Fibroblast of skin of back (primary cell): ENCODE measurements around the gene GCC2.
"Not testable (repeated sequence)": the region's sequence is repeated elsewhere in the genome, so short reads cannot be mapped to it uniquely, and the experiment has no call there.

Source experiments
- DNase-seq: peaks from one replicate; pipeline ENCODE4 v3.0.0-alpha.2; 2013

Gene GCC2

DNA sequence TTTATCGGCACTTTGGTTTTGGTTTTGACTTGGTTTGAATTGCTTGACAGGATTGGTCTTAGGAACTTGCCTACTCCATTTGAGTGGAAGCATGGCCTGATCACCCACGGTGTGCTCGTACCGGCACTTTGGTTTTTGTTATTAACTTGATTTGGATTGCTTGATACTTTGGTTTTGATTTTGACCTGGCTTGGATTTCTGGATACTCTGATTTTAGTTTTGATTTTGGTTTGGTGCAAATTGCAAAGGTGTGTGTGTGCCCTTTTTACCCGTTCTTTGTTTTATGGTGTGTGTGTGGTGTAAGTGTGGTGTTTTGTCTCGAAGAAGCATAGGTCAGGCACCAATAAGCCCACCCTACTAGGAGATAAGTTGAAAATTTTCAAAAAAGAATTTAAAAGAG lies 75.7 kb downstream of the GCC2 start:
- not testable (repeated sequence) for DNase-seq

- DNase-seq, result not testable (repeated sequence)
Measured at GRCh38 chr2:108525258-108525657, 76.3 kb downstream of the GCC2 start.

- no peak for DNase-seq
Measured at GRCh38 chr2:108531674-108532055, 82.7 kb downstream of the GCC2 start.

GRCh38 chr2:108533832-108534583 lies 85.0 kb downstream of the GCC2 start, which contains the start of gene LIMS1:
Gene LIMS1 (plus strand): TSS chr2:108534470. CDS start chr2:108534563, 93 bp downstream.
- peak; percentile 86 for DNase-seq

- peak; percentile 46 for DNase-seq
Measured at GRCh38 chr2:108534584-108535356, 85.8 kb downstream of the GCC2 start.

GRCh38 chr2:108535357-108535631 lies 86.3 kb downstream of the GCC2 start:
- DNase-seq, result no peak

- DNase-seq, result peak; percentile 58
Measured at GRCh38 chr2:108536133-108536780, 87.3 kb downstream of the GCC2 start.

DNA sequence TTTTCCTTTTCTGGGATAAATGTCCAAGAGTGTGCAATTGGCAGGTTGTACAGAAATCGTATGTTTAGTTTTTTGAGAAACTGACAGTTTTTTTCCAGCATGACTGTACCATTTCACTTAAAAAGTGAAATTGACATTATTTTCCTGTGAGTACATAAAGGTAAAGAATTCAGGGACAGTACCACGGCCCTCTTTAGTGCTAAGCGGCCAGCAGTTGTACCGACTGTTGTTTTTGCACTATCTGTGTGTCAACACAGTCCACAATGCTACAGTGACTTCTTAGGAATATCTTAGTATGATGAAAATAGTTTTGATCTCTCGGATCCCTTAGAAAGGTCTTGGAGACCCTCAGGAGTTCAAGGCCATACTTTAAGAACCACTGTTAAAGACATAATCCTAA lies 87.9 kb downstream of the GCC2 start:
- no peak for DNase-seq

GRCh38 chr2:108538000-108538625 lies 89.1 kb downstream of the GCC2 start:
- DNase-seq, result no peak

GRCh38 chr2:108541451-108541850 lies 92.4 kb downstream of the GCC2 start:
- no peak for DNase-seq

DNA sequence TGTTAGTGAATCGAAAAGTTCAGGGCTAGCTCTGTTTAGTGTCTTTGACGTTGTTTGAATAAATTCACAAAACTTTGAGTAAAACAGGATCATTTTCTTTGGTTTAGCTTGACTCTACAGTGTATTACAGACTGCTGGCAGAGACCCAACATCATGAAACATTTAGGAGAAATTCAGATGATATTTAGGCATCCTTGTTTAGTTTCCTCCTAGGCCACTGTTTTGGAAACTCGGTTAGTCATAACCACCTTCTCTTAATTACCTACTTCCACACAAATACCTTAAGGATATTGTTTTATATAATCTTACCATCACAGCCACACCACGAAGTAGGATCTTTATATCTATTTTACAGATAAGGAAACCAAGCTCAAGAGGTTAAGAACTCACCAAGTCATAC lies 93.1 kb downstream of the GCC2 start:
- peak; percentile 66 for DNase-seq

DNA sequence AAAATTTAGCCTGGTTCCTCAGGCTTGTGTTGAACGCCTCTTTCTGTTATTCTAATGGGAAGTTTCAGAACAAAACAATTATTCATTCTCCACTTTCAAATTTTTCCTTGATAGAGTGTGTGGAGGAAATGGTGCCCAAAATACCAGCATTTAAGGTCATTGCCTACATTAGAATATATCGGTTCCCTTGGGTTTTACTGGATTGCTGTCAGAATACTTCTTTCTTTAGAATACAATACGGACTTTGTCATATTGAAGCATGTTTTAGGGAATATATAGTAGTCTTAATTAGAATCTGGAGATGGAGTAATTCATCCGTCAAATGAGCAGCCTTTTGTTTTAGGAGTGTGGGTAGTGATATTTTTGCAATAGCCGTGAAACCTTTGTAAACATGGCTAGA lies 98.6 kb downstream of the GCC2 start:
- no peak for DNase-seq

DNA sequence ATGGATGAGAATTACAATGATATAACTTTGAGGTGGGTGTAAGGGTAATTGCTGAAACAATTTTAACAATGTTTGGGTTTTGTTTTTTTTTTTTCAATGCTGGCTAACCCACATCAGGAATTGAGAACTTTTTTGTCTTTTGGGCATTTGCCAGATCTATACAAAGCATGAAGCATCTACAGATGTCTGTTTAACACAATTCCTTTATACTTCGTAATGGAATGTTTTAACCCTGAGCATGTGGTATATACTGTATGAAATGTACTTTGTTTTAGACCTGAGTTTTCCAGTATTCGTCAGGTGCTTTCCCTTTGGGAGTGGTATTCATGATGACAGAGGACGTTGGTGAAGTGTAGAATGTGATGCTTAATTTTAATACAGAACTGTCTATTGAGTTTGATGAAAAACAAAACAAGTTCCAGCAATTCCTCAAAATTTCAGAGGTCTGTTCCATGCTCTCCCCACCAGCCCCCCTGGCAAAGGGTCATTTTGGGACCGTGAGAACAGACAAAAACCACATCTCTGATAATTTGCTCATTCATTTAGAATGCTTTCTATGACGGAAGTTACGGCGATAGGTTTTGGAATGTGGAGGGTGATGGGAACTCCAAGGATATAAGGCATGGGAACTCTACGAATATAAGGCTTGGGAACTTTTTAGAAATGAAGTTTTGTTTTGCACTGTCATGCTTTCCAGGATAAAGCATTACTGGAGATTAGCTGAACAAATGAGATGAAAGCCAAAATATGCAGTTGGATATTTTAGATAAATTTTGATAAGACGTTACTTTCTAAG lies 99.4 kb downstream of the GCC2 start:
- peak; percentile 90 for DNase-seq

GRCh38 chr2:108552566-108552965 lies 103.6 kb downstream of the GCC2 start:
- DNase-seq, result no peak

- no peak for DNase-seq
Measured at GRCh38 chr2:108553209-108553919, 104.4 kb downstream of the GCC2 start.

DNA sequence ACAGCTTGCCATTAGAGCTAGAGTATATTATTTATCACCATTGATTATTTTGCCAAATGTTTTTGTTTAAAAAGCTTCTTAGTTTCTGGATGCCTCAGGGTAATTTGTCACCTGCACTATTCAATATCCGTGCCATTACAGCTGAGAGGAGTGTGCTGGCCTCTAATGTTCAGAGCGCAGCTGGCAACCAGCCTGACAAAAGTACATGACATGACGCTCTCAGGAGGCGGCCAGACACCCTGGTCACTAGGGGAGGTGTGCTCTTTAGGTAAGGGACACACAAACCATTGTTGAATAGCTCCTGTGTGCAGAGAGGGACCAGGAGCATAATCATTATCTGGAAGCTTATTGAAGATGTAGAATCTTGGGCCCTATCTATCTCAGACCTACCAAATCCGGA lies 105.5 kb downstream of the GCC2 start:
- no peak for DNase-seq

GRCh38 chr2:108555572-108555971 lies 106.6 kb downstream of the GCC2 start:
- DNase-seq, result no peak

GRCh38 chr2:108556581-108556980 lies 107.6 kb downstream of the GCC2 start:
- DNase-seq, result peak; percentile 26
